ENCODE measurements around the gene SLC25A13.
"Not testable (repeated sequence)": the region's sequence is repeated elsewhere in the genome, so short reads cannot be mapped to it uniquely, and the experiment has no call there.

The SLC25A13 gene

GRCh38 chr7:96331775-96332174, 9.9 kb upstream of the SLC25A13 start:
- TF ChIP-seq, protein P1, sequence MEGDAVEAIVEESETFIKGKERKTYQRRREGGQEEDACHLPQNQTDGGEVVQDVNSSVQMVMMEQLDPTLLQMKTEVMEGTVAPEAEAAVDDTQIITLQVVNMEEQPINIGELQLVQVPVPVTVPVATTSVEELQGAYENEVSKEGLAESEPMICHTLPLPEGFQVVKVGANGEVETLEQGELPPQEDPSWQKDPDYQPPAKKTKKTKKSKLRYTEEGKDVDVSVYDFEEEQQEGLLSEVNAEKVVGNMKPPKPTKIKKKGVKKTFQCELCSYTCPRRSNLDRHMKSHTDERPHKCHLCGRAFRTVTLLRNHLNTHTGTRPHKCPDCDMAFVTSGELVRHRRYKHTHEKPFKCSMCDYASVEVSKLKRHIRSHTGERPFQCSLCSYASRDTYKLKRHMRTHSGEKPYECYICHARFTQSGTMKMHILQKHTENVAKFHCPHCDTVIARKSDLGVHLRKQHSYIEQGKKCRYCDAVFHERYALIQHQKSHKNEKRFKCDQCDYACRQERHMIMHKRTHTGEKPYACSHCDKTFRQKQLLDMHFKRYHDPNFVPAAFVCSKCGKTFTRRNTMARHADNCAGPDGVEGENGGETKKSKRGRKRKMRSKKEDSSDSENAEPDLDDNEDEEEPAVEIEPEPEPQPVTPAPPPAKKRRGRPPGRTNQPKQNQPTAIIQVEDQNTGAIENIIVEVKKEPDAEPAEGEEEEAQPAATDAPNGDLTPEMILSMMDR (IDR thresholded peaks at IDR 0.05; ENCODE audit: insufficient read depth, low read depth, low read length, missing control alignments) = no peak
- DNase-seq (ENCODE audit: low read depth) = no peak
- no peak overlapping the region for H3K4me3 ChIP-seq (ENCODE audit: low read depth, low read length)

GRCh38 chr7:96331233-96331632, 9.3 kb upstream of the SLC25A13 start:
- H3K4me3 ChIP-seq (ENCODE audit: low read depth, low read length) = no peak overlapping the region
- TF ChIP-seq, protein P1 (IDR thresholded peaks at IDR 0.05; ENCODE audit: insufficient read depth, low read depth, low read length, missing control alignments) = no peak
- DNase-seq (ENCODE audit: low read depth) = no peak

DNA sequence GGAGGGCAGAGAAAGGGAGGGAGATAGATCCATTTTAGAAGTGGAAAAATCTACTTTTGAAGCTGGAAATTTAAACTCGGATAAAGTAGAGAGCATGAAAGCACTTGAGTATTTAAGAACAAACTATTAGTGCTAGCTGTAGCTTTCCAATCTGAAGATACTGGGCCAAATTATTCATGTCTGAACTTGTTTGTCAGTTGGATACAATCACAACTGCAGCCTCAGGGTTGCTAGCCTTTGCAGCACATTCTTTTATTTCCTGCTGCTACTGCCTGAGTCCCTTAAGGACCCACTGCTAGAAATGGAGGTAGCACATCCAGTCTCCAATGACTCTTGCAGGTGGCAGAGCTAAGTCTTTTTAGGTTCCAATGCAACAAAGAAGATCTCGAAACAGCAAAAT, 8.3 kb upstream of the SLC25A13 start:
- H3K4me3 ChIP-seq (ENCODE audit: low read depth, low read length) = no peak overlapping the region
- DNase-seq (ENCODE audit: low read depth) = no peak
- TF ChIP-seq, protein P1 (IDR thresholded peaks at IDR 0.05; ENCODE audit: insufficient read depth, low read depth, low read length, missing control alignments) = no peak

GRCh38 chr7:96329241-96329640, 7.3 kb upstream of the SLC25A13 start:
- TF ChIP-seq, protein P1 (IDR thresholded peaks at IDR 0.05; ENCODE audit: insufficient read depth, low read depth, low read length, missing control alignments) = no peak
- DNase-seq (ENCODE audit: low read depth) = no peak
- H3K4me3 ChIP-seq (ENCODE audit: low read depth, low read length) = no peak overlapping the region

DNA sequence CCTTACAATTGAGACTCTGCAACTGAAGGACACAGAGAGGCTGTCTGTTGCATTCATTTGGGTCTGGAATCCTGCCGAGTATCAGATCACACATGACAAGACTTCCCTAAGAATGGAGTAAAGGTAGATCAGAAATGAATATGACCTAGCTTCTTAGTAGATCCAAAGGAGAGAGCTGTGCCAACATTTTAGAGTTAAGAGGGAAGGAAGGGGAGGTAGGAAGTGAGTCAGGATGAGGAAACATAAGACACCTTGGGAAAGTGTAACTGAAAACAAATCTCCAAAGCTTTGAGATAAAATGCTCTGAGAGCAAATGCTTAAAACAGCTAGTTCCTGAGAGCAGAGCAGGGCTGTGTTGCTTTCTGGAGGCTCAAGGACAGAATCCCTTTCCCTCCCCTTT, 6.1 kb upstream of the SLC25A13 start:
- TF ChIP-seq, protein P1 (IDR thresholded peaks at IDR 0.05; ENCODE audit: insufficient read depth, low read depth, low read length, missing control alignments) = no peak
- no peak for DNase-seq (ENCODE audit: low read depth)
- H3K4me3 ChIP-seq (ENCODE audit: low read depth, low read length) = no peak overlapping the region

DNA sequence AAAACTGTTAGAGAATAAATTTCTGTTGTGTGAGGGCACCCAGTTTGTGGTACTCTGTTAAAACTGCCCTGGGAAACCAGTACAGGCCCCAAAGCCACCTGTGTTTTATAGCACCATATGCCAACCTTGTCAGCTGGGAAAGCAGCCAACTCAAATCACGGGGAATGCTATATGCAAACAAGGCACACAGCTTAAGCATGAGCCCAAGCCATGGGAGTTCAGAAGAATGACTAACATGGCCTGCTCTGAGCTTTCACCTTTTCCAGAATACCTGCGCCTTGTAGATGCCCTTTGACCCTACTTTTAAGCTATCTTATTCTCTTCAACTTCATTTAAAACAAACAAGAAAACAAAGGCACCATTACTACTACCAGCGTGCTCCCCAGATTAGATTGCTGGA, 5.5 kb upstream of the SLC25A13 start:
- TF ChIP-seq, protein P1 (IDR thresholded peaks at IDR 0.05; ENCODE audit: insufficient read depth, low read depth, low read length, missing control alignments) = no peak
- no peak overlapping the region for H3K4me3 ChIP-seq (ENCODE audit: low read depth, low read length)
- DNase-seq (ENCODE audit: low read depth) = no peak

- not testable (repeated sequence) for H3K4me3 ChIP-seq (ENCODE audit: low read depth, low read length)
- peak; percentile 33 for DNase-seq (ENCODE audit: low read depth)
Measured at GRCh38 chr7:96326752-96327151, 4.9 kb upstream of the SLC25A13 start.
